HepG2 (cell line): Measurements from ENCODE around the gene ECHDC1. TPM values are rescaled to one million over a fixed set of nuclear protein-coding genes. Genes with fewer than 3 reads are reported as not detected.

ENCODE experiments used
- CEBPG ChIP-seq: IDR thresholded peaks from 2 replicates; pipeline ENCODE4 v1.6.1; 2016
- DMTF1 ChIP-seq: sonication (generic); formaldehyde crosslinking; IDR thresholded peaks from 2 replicates; pipeline ENCODE4 v1.4.0; 2020; ENCODE audit warnings: mild to moderate bottlenecking, missing genetic modification reagents
- GFI1 ChIP-seq: sonication (generic); formaldehyde crosslinking; IDR thresholded peaks from 2 replicates; pipeline ENCODE4 v1.5.0; 2020; ENCODE audit warnings: missing genetic modification reagents, mild to moderate bottlenecking, borderline replicate concordance
- HDAC1 ChIP-seq: sonication (generic); formaldehyde crosslinking; IDR thresholded peaks from 2 replicates; pipeline ENCODE4 v1.5.1; 2020; ENCODE audit warnings: mild to moderate bottlenecking, missing genetic modification reagents
- HMGXB3 ChIP-seq: sonication (generic); formaldehyde crosslinking; IDR thresholded peaks from 2 replicates; pipeline ENCODE4 v1.4.0; 2020; ENCODE audit warnings: missing genetic modification reagents, borderline replicate concordance
- HNRNPL ChIP-seq: fragments of 200-400 bp; formaldehyde crosslinking; IDR thresholded peaks from 2 replicates; pipeline ENCODE4 v1.6.1; 2017; ENCODE audit warnings: mild to moderate bottlenecking, low read depth, low read length
- TMF1 ChIP-seq: sonication (generic); formaldehyde crosslinking; IDR thresholded peaks from 2 replicates; pipeline ENCODE4 v1.8.1; 2022; ENCODE audit warnings: low read depth, missing genetic modification reagents
- ZNF564 ChIP-seq: sonication (generic); formaldehyde crosslinking; IDR thresholded peaks from 2 replicates; pipeline ENCODE4 v1.8.1; 2023; ENCODE audit warnings: mild to moderate bottlenecking, missing genetic modification reagents
- ZSCAN22 ChIP-seq: sonication (generic); formaldehyde crosslinking; IDR thresholded peaks from 2 replicates; pipeline ENCODE4 v1.4.0; 2020; ENCODE audit warnings: mild to moderate bottlenecking, missing genetic modification reagents
- polyA plus RNA-seq, 8 experiments: library from polyadenylated mRNA; depleted of rRNA in 3 of 8; stranded (reverse) in 7 of 8; unstranded in 1 of 8; fragments of >200 nt; fragmentation: Illumina TruSeq in 4 of 8; extraction: Trizol in 4 of 8; gene quantifications; 2 replicates each; pipeline versions ENCODE4 v1.2.1 to v1.2.3, GENCODE V29; 2011 to 2016; ENCODE audit warnings: low read depth in 4 of 8, missing spikeins in 1 of 8, mixed read lengths in 1 of 8; ENCODE audit not compliant: insufficient read depth in 1 of 8
- total RNA-seq, 5 experiments: library from RNA; depleted of rRNA; stranded (reverse); fragments of >200 nt; fragmentation: Illumina TruSeq; extraction: Trizol; gene quantifications; 2 replicates each; pipeline ENCODE4 v1.2.3, GENCODE V29; 2016; ENCODE audit warnings: low read depth in 1 of 5
- TF ChIP-seq, protein P1 (sequence below): sonication (generic); formaldehyde crosslinking; IDR thresholded peaks from 2 replicates; pipeline ENCODE4 v1.4.0; 2020; ENCODE audit warnings: missing genetic modification reagents, borderline replicate concordance

The ECHDC1 gene
- total and polyA plus RNA-seq, 2 of the 13 experiments (the other 11 are each of a cell fraction or from before 2014, with no cell fraction given), result 32.8 to 98.1 TPM

DNA sequence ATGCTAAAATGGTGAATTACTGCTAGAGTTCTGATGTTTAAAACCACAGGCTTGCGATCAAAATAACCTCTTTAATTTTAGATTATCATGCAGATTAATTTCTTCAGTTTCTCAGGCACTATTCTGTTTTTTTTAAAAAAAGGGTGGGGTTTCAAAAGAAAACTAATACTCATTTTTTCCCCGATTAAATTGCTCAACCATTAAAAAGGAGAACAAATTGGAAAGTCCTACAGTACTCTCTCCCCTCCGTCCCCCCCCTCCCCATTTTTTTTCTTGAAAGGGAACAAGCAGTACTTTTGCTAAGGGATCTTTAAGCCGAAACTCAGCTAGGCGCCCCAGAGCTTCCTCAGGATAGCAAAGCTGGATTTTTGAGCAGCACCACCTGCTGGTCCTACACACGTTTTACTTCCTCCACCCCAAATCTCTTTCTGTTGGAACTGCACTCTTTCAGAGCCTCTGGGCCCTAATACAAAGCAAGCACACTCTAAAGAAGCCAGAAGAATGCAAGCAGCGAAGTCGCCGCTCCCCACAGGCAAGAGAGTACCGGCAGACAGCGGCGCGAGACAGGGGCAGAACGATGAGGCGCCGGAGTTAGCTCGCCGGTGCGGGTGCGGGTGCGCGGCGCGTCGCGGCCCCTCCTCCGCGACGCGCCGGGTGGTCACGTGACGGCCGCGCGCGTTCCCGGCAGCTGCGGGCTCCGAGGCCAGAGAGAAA lies 77.1 kb downstream of the ECHDC1 start, which contains the start of gene RNF146 (continued):
- TF ChIP-seq HMGXB3 (CRISPR knock-in tag) (no peak), TMF1 (CRISPR knock-in tag) (no peak), ZSCAN22 (CRISPR knock-in tag) (no peak), DMTF1 (CRISPR knock-in tag) (no peak), GFI1 (CRISPR knock-in tag) (peak; percentile 64; the same call in 1 of the 2 replicates), ZNF564 (CRISPR knock-in tag) (no peak), HDAC1 (no peak; the same call in 1 of the 2 replicates), HNRNPL (no peak), CEBPG (CRISPR knock-in tag) (no peak)
- TF ChIP-seq, protein P1, sequence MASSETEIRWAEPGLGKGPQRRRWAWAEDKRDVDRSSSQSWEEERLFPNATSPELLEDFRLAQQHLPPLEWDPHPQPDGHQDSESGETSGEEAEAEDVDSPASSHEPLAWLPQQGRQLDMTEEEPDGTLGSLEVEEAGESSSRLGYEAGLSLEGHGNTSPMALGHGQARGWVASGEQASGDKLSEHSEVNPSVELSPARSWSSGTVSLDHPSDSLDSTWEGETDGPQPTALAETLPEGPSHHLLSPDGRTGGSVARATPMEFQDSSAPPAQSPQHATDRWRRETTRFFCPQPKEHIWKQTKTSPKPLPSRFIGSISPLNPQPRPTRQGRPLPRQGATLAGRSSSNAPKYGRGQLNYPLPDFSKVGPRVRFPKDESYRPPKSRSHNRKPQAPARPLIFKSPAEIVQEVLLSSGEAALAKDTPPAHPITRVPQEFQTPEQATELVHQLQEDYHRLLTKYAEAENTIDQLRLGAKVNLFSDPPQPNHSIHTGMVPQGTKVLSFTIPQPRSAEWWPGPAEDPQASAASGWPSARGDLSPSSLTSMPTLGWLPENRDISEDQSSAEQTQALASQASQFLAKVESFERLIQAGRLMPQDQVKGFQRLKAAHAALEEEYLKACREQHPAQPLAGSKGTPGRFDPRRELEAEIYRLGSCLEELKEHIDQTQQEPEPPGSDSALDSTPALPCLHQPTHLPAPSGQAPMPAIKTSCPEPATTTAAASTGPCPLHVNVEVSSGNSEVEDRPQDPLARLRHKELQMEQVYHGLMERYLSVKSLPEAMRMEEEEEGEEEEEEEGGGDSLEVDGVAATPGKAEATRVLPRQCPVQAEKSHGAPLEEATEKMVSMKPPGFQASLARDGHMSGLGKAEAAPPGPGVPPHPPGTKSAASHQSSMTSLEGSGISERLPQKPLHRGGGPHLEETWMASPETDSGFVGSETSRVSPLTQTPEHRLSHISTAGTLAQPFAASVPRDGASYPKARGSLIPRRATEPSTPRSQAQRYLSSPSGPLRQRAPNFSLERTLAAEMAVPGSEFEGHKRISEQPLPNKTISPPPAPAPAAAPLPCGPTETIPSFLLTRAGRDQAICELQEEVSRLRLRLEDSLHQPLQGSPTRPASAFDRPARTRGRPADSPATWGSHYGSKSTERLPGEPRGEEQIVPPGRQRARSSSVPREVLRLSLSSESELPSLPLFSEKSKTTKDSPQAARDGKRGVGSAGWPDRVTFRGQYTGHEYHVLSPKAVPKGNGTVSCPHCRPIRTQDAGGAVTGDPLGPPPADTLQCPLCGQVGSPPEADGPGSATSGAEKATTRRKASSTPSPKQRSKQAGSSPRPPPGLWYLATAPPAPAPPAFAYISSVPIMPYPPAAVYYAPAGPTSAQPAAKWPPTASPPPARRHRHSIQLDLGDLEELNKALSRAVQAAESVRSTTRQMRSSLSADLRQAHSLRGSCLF (CRISPR knock-in tag), result no peak
